ENCODE results near the gene TESMIN. TPM values are rescaled to one million over a fixed set of nuclear protein-coding genes. Genes with fewer than 3 reads are reported as not detected.

The TESMIN gene
- 1.5 and 2.1 TPM in 2 replicates for polyA plus RNA-seq (2011; rRNA removed)
- polyA minus RNA-seq (2011; rRNA and poly(A)+ RNA removed), result 0.90 TPM in 1 of 2 replicates, not detected in the other

- ChIA-PET CTCF (no interaction called here), POLR2A (no interaction called here)
- Histone ChIP-seq H3K27me3 (ENCODE audit: control insufficient read depth, insufficient read depth, low read length) (no peaks in the 10 kb centered on the region), H3K36me3 (ENCODE audit: control insufficient read depth, insufficient read depth, low read length) (peaks cover 2% of the 10 kb centered on the region), H3K4me3 (ENCODE audit: low read depth, low read length) (peak within 1 kb of the TSS; percentile 48)
- no peak for DNase-seq (ENCODE audit: low read depth)
- TF ChIP-seq CTCF (IDR thresholded peaks at IDR 0.05; ENCODE audit: insufficient read depth, low read depth, low read length), result no peak
Measured at GRCh38 chr11:68751331-68751856, at the start of gene TESMIN. Gene TESMIN, minus strand, starts transcription at chr11:68751520. Its CDS starts 860 bp downstream, at chr11:68750660.

GRCh38 chr11:68798221-68798813 is 47.0 kb upstream of the TESMIN start:
- ChIA-PET CTCF (interaction anchor here (0.6 to 2.2 kb wide), 24 partner anchors 9 to 342 kb away, joined by 3 to 10 read pairs (median 3); partner anchors contain the start of gene CPT1A), POLR2A (no interaction called here)
- Histone ChIP-seq H3K4me3 (ENCODE audit: low read depth, low read length) (no peak overlapping the region), H3K36me3 (ENCODE audit: control insufficient read depth, insufficient read depth, low read length) (peaks cover 23% of the 10 kb centered on the region), H3K27me3 (ENCODE audit: control insufficient read depth, insufficient read depth, low read length) (no peaks in the 10 kb centered on the region)
- peak; percentile 66 for TF ChIP-seq CTCF (IDR thresholded peaks at IDR 0.05; ENCODE audit: insufficient read depth, low read depth, low read length)
- DNase-seq (ENCODE audit: low read depth), result no peak

- ChIA-PET CTCF (no interaction called here), POLR2A (no interaction called here)
- DNase-seq (ENCODE audit: low read depth), result no peak
- no peak for TF ChIP-seq CTCF (IDR thresholded peaks at IDR 0.05; ENCODE audit: insufficient read depth, low read depth, low read length)
- H3K36me3 ChIP-seq (ENCODE audit: control insufficient read depth, insufficient read depth, low read length), result peaks cover 27% of the 10 kb centered on the region
- H3K4me3 ChIP-seq (ENCODE audit: low read depth, low read length), result no peak overlapping the region
- H3K27me3 ChIP-seq (ENCODE audit: control insufficient read depth, insufficient read depth, low read length), result no peaks in the 10 kb centered on the region
Measured at GRCh38 chr11:68796801-68797200, 45.5 kb upstream of the TESMIN start.

- Histone ChIP-seq H3K36me3 (ENCODE audit: control insufficient read depth, insufficient read depth, low read length) (peaks cover 20% of the 10 kb centered on the region), H3K4me3 (ENCODE audit: low read depth, low read length) (no peak overlapping the region), H3K27me3 (ENCODE audit: control insufficient read depth, insufficient read depth, low read length) (no peaks in the 10 kb centered on the region)
- ChIA-PET POLR2A (no interaction called here), CTCF (interaction anchor here (1.0 to 1.9 kb wide), 2 partner anchors 10 to 98 kb away, joined by 4 to 7 read pairs; no protein-coding TSS in a partner anchor)
- DNase-seq (ENCODE audit: low read depth), result no peak
- TF ChIP-seq CTCF (IDR thresholded peaks at IDR 0.05; ENCODE audit: insufficient read depth, low read depth, low read length), result no peak
Measured at GRCh38 chr11:68792400-68792966, 41.2 kb upstream of the TESMIN start.

- Histone ChIP-seq H3K36me3 (ENCODE audit: control insufficient read depth, insufficient read depth, low read length) (peaks cover 24% of the 10 kb centered on the region), H3K27me3 (ENCODE audit: control insufficient read depth, insufficient read depth, low read length) (no peaks in the 10 kb centered on the region), H3K4me3 (ENCODE audit: low read depth, low read length) (no peak overlapping the region)
- no peak for TF ChIP-seq CTCF (IDR thresholded peaks at IDR 0.05; ENCODE audit: insufficient read depth, low read depth, low read length)
- POLR2A ChIA-PET, result no interaction called here
- no peak for DNase-seq (ENCODE audit: low read depth)
- CTCF ChIA-PET, result no interaction called here
Measured at GRCh38 chr11:68784653-68785052, 33.3 kb upstream of the TESMIN start.

All from BJ (cell line).